Mucosa of gallbladder (tissue), 1 donor: Measurements from ENCODE around the gene WDR86. TPM values are rescaled to one million over a fixed set of nuclear protein-coding genes. Genes with fewer than 3 reads are reported as not detected.

Experiments
- DNase-seq: peaks from one replicate; pipeline ENCODE4 v3.0.0-alpha.2; 2020; ENCODE audit warnings: low spot score
- total RNA-seq: library from RNA; stranded (reverse); gene quantifications from one replicate; pipeline ENCODE4 v1.2.1, GENCODE V29; 2021
- donor health status: DM: no; HTN: no; CAD: no.

WDR86 gene
- total RNA-seq, 1 donor from 2014 or later = 2.9 TPM

- no peak for DNase-seq
These were observed 18.5 kb downstream of the WDR86 start for GRCh38 chr7:151391358-151391730.

GRCh38 chr7:151390598-151391357 lies 19.1 kb downstream of the WDR86 start:
- DNase-seq = no peak

GRCh38 chr7:151389768-151390597 lies 19.9 kb downstream of the WDR86 start:
- DNase-seq = no peak

- DNase-seq = no peak
These were observed 20.6 kb downstream of the WDR86 start for GRCh38 chr7:151389096-151389767.

- DNase-seq = no peak
These were observed 21.4 kb downstream of the WDR86 start for GRCh38 chr7:151388430-151388829.

- no peak for DNase-seq
These were observed 21.9 kb downstream of the WDR86 start for GRCh38 chr7:151388007-151388297.

- no peak for DNase-seq
These were observed 22.5 kb downstream of the WDR86 start for GRCh38 chr7:151387161-151388006.

- no peak for DNase-seq
These were observed 23.3 kb downstream of the WDR86 start for GRCh38 chr7:151386301-151387160.

GRCh38 chr7:151385626-151386300 lies 24.1 kb downstream of the WDR86 start:
- no peak for DNase-seq

- DNase-seq = no peak
These were observed 24.8 kb downstream of the WDR86 start for GRCh38 chr7:151384776-151385625.

GRCh38 chr7:151384352-151384697 lies 25.5 kb downstream of the WDR86 start:
- DNase-seq = no peak

GRCh38 chr7:151383638-151384351 lies 26.0 kb downstream of the WDR86 start:
- DNase-seq = no peak

GRCh38 chr7:151382079-151382885 lies 27.6 kb downstream of the WDR86 start:
- DNase-seq = no peak

GRCh38 chr7:151381348-151382078 lies 28.3 kb downstream of the WDR86 start:
- no peak for DNase-seq

- no peak for DNase-seq
These were observed 28.8 kb downstream of the WDR86 start for GRCh38 chr7:151381098-151381347.

- no peak for DNase-seq
These were observed 29.4 kb downstream of the WDR86 start for GRCh38 chr7:151380199-151381097.
